HEK293T (cell line): ENCODE results near the gene PKLR.

Source experiments
- BHLHE40 ChIP-seq: fragments of 450-650 bp; IDR thresholded peaks from 2 replicates; pipeline ENCODE4 v1.6.1; 2016; ENCODE audit warnings: mild to moderate bottlenecking, moderate library complexity, borderline replicate concordance
- HDGF ChIP-seq: fragments of 450-650 bp; IDR thresholded peaks from 2 replicates; pipeline ENCODE4 v1.6.1; 2017; ENCODE audit warnings: antibody characterized with exemption, borderline replicate concordance
- L3MBTL2 ChIP-seq: fragments of 450-650 bp; conservative IDR thresholded peaks from 2 replicates; pipeline ENCODE4 v1.6.1; 2016; ENCODE audit warnings: mild to moderate bottlenecking
- SP1 ChIP-seq: fragments of 450-650 bp; IDR thresholded peaks from 2 replicates; pipeline ENCODE4 v1.6.1; 2017
- TARDBP ChIP-seq: fragments of 450-650 bp; IDR thresholded peaks from 2 replicates; pipeline ENCODE4 v1.6.1; 2016
- TF ChIP-seq, protein P1 (sequence below): fragments of 450-650 bp; IDR thresholded peaks from 2 replicates; pipeline ENCODE4 v1.6.1; 2016

DNA sequence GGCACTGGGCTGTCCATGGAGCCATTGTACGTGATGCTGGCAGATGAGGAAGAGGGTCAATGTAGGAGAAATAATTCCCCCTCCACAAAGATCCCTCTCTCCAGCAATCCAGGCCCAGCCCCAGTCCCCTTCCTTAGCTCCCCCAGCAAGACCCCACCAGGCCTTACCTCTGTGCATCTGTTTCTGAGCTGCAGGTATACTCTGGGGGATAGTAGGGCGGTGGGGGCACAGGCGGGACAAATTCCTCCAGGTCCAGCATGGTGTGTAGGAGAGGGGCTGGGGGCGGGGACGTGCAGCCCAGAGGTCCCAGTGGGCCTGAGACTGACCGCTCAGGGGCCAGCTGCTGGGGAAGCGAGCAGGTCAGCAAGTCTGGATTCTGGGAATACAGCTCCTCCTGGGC lies 49.7 kb downstream of the PKLR start:
- TF ChIP-seq, protein P1, sequence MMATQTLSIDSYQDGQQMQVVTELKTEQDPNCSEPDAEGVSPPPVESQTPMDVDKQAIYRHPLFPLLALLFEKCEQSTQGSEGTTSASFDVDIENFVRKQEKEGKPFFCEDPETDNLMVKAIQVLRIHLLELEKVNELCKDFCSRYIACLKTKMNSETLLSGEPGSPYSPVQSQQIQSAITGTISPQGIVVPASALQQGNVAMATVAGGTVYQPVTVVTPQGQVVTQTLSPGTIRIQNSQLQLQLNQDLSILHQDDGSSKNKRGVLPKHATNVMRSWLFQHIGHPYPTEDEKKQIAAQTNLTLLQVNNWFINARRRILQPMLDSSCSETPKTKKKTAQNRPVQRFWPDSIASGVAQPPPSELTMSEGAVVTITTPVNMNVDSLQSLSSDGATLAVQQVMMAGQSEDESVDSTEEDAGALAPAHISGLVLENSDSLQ = no peak
- TF ChIP-seq TARDBP = no peak
- no peak for TF ChIP-seq L3MBTL2
- TF ChIP-seq HDGF = no peak
- no peak for TF ChIP-seq BHLHE40
- TF ChIP-seq SP1 = no peak
